H1 (cell line): ENCODE results near the gene JAG1. TPM values are rescaled to one million over a fixed set of nuclear protein-coding genes. Genes with fewer than 3 reads are reported as not detected.

Source experiments
- CTCF ChIA-PET: fragments of 300-600 bp; sonication (Branson Sonifier 250); formaldehyde crosslinking; loops from one replicate; lab custom pipeline; 2021; ENCODE audit not compliant: partially characterized antibody; lab: Charles Lee
- POLR2A ChIA-PET: fragments of 300-600 bp; sonication (Branson Sonifier 250); formaldehyde crosslinking; loops from one replicate; lab custom pipeline; 2021; ENCODE audit warnings: inconsistent platforms; ENCODE audit not compliant: partially characterized antibody; lab: Charles Lee
- DNase-seq, 2 experiments: peaks; one replicate each; pipeline versions ENCODE4 v3.0.0 to v3.0.0-alpha.2; 2010 to 2022; ENCODE audit warnings: low spot score in 2 of 2, low read depth in 1 of 2, mixed read lengths in 1 of 2
- FAIRE-seq: peaks from 2 replicates; lab custom pipeline; 2011; peaks lifted over from hg19 to GRCh38; lab: Jason Lieb, UNC
- H2AFZ ChIP-seq: 2 replicates; pipeline ENCODE4 v1.8.1; 2012; ENCODE audit warnings: low read length, inconsistent platforms
- H2AK5ac ChIP-seq: 2 replicates; pipeline ENCODE4 v1.6.1; 2013; ENCODE audit warnings: low read depth, low read length
- H2BK120ac ChIP-seq: replicated peaks from 2 replicates; pipeline ENCODE3; 2013; ENCODE audit warnings: low read depth, low read length, inconsistent platforms
- H2BK12ac ChIP-seq: 2 replicates; pipeline ENCODE4 v1.6.1; 2013; ENCODE audit warnings: low read depth, low read length
- H2BK15ac ChIP-seq: 2 replicates; pipeline ENCODE4 v1.6.1; 2013; ENCODE audit warnings: low read length
- H2BK20ac ChIP-seq: 2 replicates; pipeline ENCODE4 v1.6.1; 2013; ENCODE audit warnings: low read length
- H2BK5ac ChIP-seq: 2 replicates; pipeline ENCODE4 v1.6.1; 2013; ENCODE audit warnings: low read depth, low read length
- H3K14ac ChIP-seq: 2 replicates; pipeline ENCODE4 v1.6.1; 2013; ENCODE audit warnings: inconsistent platforms; ENCODE audit not compliant: insufficient read length
- H3K18ac ChIP-seq: 2 replicates; pipeline ENCODE4 v1.6.1; 2013; ENCODE audit warnings: low read length; ENCODE audit errors: extremely low read depth
- H3K23ac ChIP-seq: 2 replicates; pipeline ENCODE4 v1.6.1; 2013; ENCODE audit warnings: inconsistent platforms; ENCODE audit not compliant: insufficient read length
- H3K23me2 ChIP-seq: 2 replicates; pipeline ENCODE4 v1.6.1; 2013; ENCODE audit warnings: low read depth, low read length
- H3K27ac ChIP-seq: 2 replicates; pipeline ENCODE4 v1.6.1; 2011; ENCODE audit warnings: low read depth, low read length, inconsistent platforms
- H3K27me3 ChIP-seq, 4 experiments: replicated peaks in 1 of 4; 1 replicate in 1 of 4; 2 replicates in 3 of 4; pipeline versions ENCODE4 v1.6.1 to v1.8.1; 2011 to 2013; ENCODE audit warnings: low read length in 3 of 4, mild to moderate bottlenecking in 3 of 4, inconsistent platforms in 2 of 4, mixed read lengths in 2 of 4, moderate library complexity in 1 of 4; ENCODE audit not compliant: control insufficient read depth in 3 of 4, insufficient read depth in 3 of 4; ENCODE audit errors: extremely low read depth in 1 of 4
- H3K36me3 ChIP-seq, 4 experiments: 2 replicates each; pipeline versions ENCODE4 v1.6.1 to v1.8.1; 2011 to 2013; ENCODE audit warnings: mild to moderate bottlenecking in 4 of 4, low read length in 3 of 4, moderate library complexity in 2 of 4, control low read depth in 1 of 4, inconsistent platforms in 1 of 4; ENCODE audit not compliant: insufficient read depth in 4 of 4, control insufficient read depth in 2 of 4
- H3K4ac ChIP-seq: replicated peaks from 2 replicates; pipeline ENCODE3; 2013; ENCODE audit warnings: low read length, low read depth, mixed read lengths, inconsistent platforms; ENCODE audit not compliant: insufficient read length
- H3K4me1 ChIP-seq, 4 experiments: replicated peaks in 1 of 4; 1 replicate in 1 of 4; 2 replicates in 3 of 4; pipeline versions ENCODE4 v1.6.1 to v1.8.1; 2011 to 2013; ENCODE audit warnings: low read length in 3 of 4, inconsistent platforms in 2 of 4, mixed read lengths in 1 of 4; ENCODE audit not compliant: insufficient read depth in 4 of 4, control insufficient read depth in 3 of 4
- H3K4me2 ChIP-seq, 2 experiments: 2 replicates each; pipeline versions ENCODE4 v1.6.1 to v1.8.1; 2011 to 2013; ENCODE audit warnings: low read depth in 2 of 2, low read length in 2 of 2, control low read depth in 1 of 2, inconsistent platforms in 1 of 2, mild to moderate bottlenecking in 1 of 2; ENCODE audit not compliant: insufficient read depth in 1 of 2
- H3K4me3 ChIP-seq, 4 experiments: fragments of 200-600, 300-600 bp in 1 of 4; sonication (generic), shearing (Covaris generic), sonication (Bioruptor Twin) in 1 of 4; 2 replicates each; pipeline versions ENCODE4 v1.5.1 to v1.8.1; 2011 to 2016; ENCODE audit warnings: low read length in 4 of 4, low read depth in 3 of 4, control low read depth in 2 of 4, inconsistent platforms in 2 of 4, mild to moderate bottlenecking in 2 of 4, mixed read lengths in 1 of 4, moderate library complexity in 1 of 4; ENCODE audit not compliant: insufficient read depth in 2 of 4; ENCODE audit errors: extremely low read depth in 1 of 4
- H3K56ac ChIP-seq: replicated peaks from 2 replicates; pipeline ENCODE3; 2013; ENCODE audit warnings: low read depth, mild to moderate bottlenecking, mixed read lengths, low read length, inconsistent platforms; ENCODE audit not compliant: insufficient read length
- H3K79me1 ChIP-seq: 2 replicates; pipeline ENCODE4 v1.6.1; 2013; ENCODE audit warnings: low read depth, low read length, control low read depth
- H3K79me2 ChIP-seq, 2 experiments: 2 replicates each; pipeline versions ENCODE4 v1.6.1 to v1.8.1; 2012 to 2013; ENCODE audit warnings: low read length in 2 of 2, mild to moderate bottlenecking in 2 of 2, inconsistent platforms in 1 of 2; ENCODE audit not compliant: insufficient read depth in 2 of 2, control insufficient read depth in 1 of 2
- H3K9ac ChIP-seq, 4 experiments: replicated peaks in 1 of 4; 1 replicate in 1 of 4; 2 replicates in 3 of 4; pipeline versions ENCODE4 v1.6.1 to v1.8.1; 2011 to 2013; ENCODE audit warnings: low read depth in 3 of 4, low read length in 3 of 4, control low read depth in 2 of 4, mild to moderate bottlenecking in 2 of 4, moderate library complexity in 2 of 4, inconsistent platforms in 1 of 4; ENCODE audit errors: extremely low read depth in 1 of 4
- H3K9me3 ChIP-seq, 2 experiments: 2 replicates each; pipeline versions ENCODE4 v1.6.1 to v1.8.1; 2012 to 2013; ENCODE audit warnings: mild to moderate bottlenecking in 2 of 2, moderate library complexity in 2 of 2, control low read depth in 1 of 2, inconsistent platforms in 1 of 2, low read depth in 1 of 2, low read length in 1 of 2, mixed read lengths in 1 of 2; ENCODE audit not compliant: insufficient read depth in 2 of 2
- H4K20me1 ChIP-seq, 2 experiments: replicated peaks in 1 of 2; 2 replicates each; pipeline versions ENCODE3 to v1.8.1; 2011 to 2013; ENCODE audit warnings: inconsistent platforms in 2 of 2, low read length in 2 of 2, mild to moderate bottlenecking in 1 of 2; ENCODE audit not compliant: insufficient read depth in 2 of 2, control insufficient read depth in 1 of 2
- H4K5ac ChIP-seq: 2 replicates; pipeline ENCODE4 v1.6.1; 2013; ENCODE audit warnings: low read length, low read depth, mixed read lengths, inconsistent platforms; ENCODE audit not compliant: insufficient read length
- H4K8ac ChIP-seq: 2 replicates; pipeline ENCODE4 v1.8.0; 2013; ENCODE audit warnings: mild to moderate bottlenecking, moderate library complexity, low read length, inconsistent platforms; ENCODE audit not compliant: insufficient read depth; ENCODE audit errors: extremely low read depth
- H4K91ac ChIP-seq: replicated peaks from 2 replicates; pipeline ENCODE3; 2013; ENCODE audit warnings: low read length, mixed read lengths, inconsistent platforms; ENCODE audit not compliant: insufficient read length
- EP300 ChIP-seq, 2 experiments: IDR thresholded peaks; 1 replicate in 1 of 2; 2 replicates in 1 of 2; pipeline ENCODE4 v1.6.1; 2011 to 2012; ENCODE audit warnings: low read depth in 2 of 2, low read length in 2 of 2, mild to moderate bottlenecking in 2 of 2, borderline replicate concordance in 1 of 2, inconsistent platforms in 1 of 2, moderate library complexity in 1 of 2
- EZH2 ChIP-seq: fragments of 200-600 bp; sonication (generic); IDR thresholded peaks from 2 replicates; pipeline ENCODE4 v1.7.1; 2012; ENCODE audit warnings: low read depth, mild to moderate bottlenecking, moderate library complexity, low read length, inconsistent platforms; ENCODE audit not compliant: severe bottlenecking
- NRF1 ChIP-seq: IDR thresholded peaks from 2 replicates; pipeline ENCODE4 v1.6.1; 2011; ENCODE audit warnings: mild to moderate bottlenecking, low read depth, low read length, improper control_type of control experiment
- RAD21 ChIP-seq, 2 experiments: IDR thresholded peaks in 1 of 2; conservative IDR thresholded peaks in 1 of 2; 2 replicates each; pipeline ENCODE4 v1.6.1; 2011; ENCODE audit warnings: low read depth in 2 of 2, low read length in 2 of 2, improper control_type of control experiment in 1 of 2, inconsistent platforms in 1 of 2, mild to moderate bottlenecking in 1 of 2, moderate library complexity in 1 of 2
- WGBS, 2 experiments: shearing (Covaris generic) in 1 of 2; methylation state at CpG; one replicate each; pipeline versions ENCODE4 v1.1.6 to v1.1.7; 2013 to 2015; ENCODE audit warnings: low lambda C conversion rate in 2 of 2, mixed read lengths in 2 of 2, inconsistent platforms in 1 of 2, low coverage in 1 of 2, missing lambda C conversion rate in 1 of 2; ENCODE audit not compliant: insufficient replicate concordance in 2 of 2, insufficient coverage in 1 of 2, insufficient read length in 1 of 2; ENCODE audit errors: extremely low coverage in 1 of 2, missing lambda C conversion rate in 1 of 2; 5-methylcytosine and 5-hydroxymethylcytosine counted together
- polyA plus RNA-seq, 7 experiments: library from polyadenylated mRNA; depleted of rRNA in 3 of 7; stranded (reverse) in 5 of 7; unstranded in 2 of 7; fragments of >200 nt in 5 of 7; fragments of 200-250 nt in 2 of 7; gene quantifications; 1 replicate in 5 of 7; 2 replicates in 1 of 7; 4 replicates in 1 of 7; pipeline versions ENCODE4 v1.2.1 to v1.2.3, GENCODE V29; 2011 to 2013; ENCODE audit warnings: missing spikeins in 2 of 7, mixed read lengths in 2 of 7
- total RNA-seq: library from RNA; stranded (reverse); fragmentation: NEBNext Ultra II Directional; extraction: Animal tissue kit (Norgen Biotek cat#: 25700); gene quantifications from 2 replicates; pipeline ENCODE4 v1.2.1, GENCODE V29; 2021
- TF ChIP-seq, protein P1 (sequence below), 3 experiments: IDR thresholded peaks; 1 replicate in 2 of 3; 2 replicates in 1 of 3; pipeline versions ENCODE4 v1.5.1 to v1.6.1; 2011; ENCODE audit warnings: low read length in 3 of 3, mild to moderate bottlenecking in 3 of 3, inconsistent platforms in 2 of 3, low read depth in 1 of 3, moderate library complexity in 1 of 3; ENCODE audit not compliant: insufficient read depth in 1 of 3; ENCODE audit errors: control extremely low read depth in 1 of 3
- TF ChIP-seq, protein P2 (sequence below): IDR thresholded peaks from 2 replicates; pipeline ENCODE4 v1.6.1; 2012; ENCODE audit warnings: inconsistent platforms

The JAG1 gene
- total and polyA plus RNA-seq, 2 of the 8 experiments (the other 6 are each of a cell fraction or from before 2014, with no cell fraction given) = 13.5 to 27.3 TPM

DNA sequence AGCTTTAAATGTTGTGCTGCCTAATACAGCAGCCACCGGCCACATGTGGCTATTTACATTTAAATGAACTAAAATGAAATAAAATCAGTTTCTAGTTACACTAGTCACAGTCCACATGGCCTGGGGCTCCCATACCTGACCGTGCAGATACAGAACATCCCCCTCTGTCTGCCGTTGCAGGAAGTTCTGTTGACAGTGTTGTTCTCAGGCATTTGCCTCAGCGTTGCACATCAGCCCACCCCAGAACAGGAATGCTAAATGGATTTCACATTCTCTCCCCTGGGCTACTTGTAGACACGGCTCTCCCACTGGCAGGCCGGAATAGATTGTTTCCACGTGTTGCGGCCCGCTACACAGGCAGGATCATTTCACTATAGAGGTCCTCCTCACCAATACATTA lies 26.3 kb downstream of the JAG1 start:
- Histone ChIP-seq H3K4me2 (no peak overlapping the region), H3K18ac (no peak overlapping the region; the same call in 1 of the 2 replicates), H3K27ac (no peak overlapping the region), H3K9me3 (no peaks in the 10 kb centered on the region), H3K4me3 (no peak overlapping the region), H2BK12ac (no peak overlapping the region), H3K27me3 (no peaks in the 10 kb centered on the region), H3K14ac (no peak overlapping the region), H4K8ac (no peak overlapping the region), H3K23ac (no peak overlapping the region), H3K79me2 (peaks cover 0 to 8% of the 10 kb centered on the region in 2 experiments; a peak in 2 of 4 replicates), H3K4me1 (peaks cover 4 to 18% (median 11%) of the 10 kb centered on the region in 4 experiments; a peak in 6 of 7 replicates), H4K20me1 (peaks cover 1 to 12% of the 10 kb centered on the region in 2 experiments), H4K91ac (no peak overlapping the region), H2AK5ac (no peak overlapping the region), H3K36me3 (peaks cover 32 to 97% (median 74%) of the 10 kb centered on the region in 4 experiments), H2AFZ (no peak overlapping the region), H4K5ac (no peak overlapping the region)
- ChIA-PET POLR2A (no interaction called here), CTCF (interaction anchor here (0.6 to 6.6 kb wide), 5 partner anchors 9 to 845 kb away, joined by 3 to 55 read pairs (median 4); no protein-coding TSS in a partner anchor)
- TF ChIP-seq, protein P1, sequence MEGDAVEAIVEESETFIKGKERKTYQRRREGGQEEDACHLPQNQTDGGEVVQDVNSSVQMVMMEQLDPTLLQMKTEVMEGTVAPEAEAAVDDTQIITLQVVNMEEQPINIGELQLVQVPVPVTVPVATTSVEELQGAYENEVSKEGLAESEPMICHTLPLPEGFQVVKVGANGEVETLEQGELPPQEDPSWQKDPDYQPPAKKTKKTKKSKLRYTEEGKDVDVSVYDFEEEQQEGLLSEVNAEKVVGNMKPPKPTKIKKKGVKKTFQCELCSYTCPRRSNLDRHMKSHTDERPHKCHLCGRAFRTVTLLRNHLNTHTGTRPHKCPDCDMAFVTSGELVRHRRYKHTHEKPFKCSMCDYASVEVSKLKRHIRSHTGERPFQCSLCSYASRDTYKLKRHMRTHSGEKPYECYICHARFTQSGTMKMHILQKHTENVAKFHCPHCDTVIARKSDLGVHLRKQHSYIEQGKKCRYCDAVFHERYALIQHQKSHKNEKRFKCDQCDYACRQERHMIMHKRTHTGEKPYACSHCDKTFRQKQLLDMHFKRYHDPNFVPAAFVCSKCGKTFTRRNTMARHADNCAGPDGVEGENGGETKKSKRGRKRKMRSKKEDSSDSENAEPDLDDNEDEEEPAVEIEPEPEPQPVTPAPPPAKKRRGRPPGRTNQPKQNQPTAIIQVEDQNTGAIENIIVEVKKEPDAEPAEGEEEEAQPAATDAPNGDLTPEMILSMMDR (IDR thresholded peaks at IDR 0.05; ENCODE audit: control extremely low read depth in 1 of 3, insufficient read depth in 1 of 3, low read depth in 1 of 3, low read length in 3 of 3) = peak; percentile 59 to 72 (median 60)
- TF ChIP-seq RAD21 (IDR thresholded peaks at IDR 0.05 in 1 of 2, conservative IDR thresholded peaks at IDR 0.05 in 1 of 2; ENCODE audit: low read depth in 2 of 2, low read length in 2 of 2) (peak; percentile 50 to 66), EZH2 (no peak), NRF1 (no peak), EP300 (IDR thresholded peaks at IDR 0.05; ENCODE audit: borderline replicate concordance in 1 of 2, low read depth in 2 of 2, low read length in 2 of 2) (no peak)
- TF ChIP-seq, protein P2, sequence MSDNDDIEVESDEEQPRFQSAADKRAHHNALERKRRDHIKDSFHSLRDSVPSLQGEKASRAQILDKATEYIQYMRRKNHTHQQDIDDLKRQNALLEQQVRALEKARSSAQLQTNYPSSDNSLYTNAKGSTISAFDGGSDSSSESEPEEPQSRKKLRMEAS = 0 out of 2 replicates have a peak, but pooled peaks have one; percentile 29
- TF ChIP-seq, all 59 proteins: peak for 3
- H3K56ac ChIP-seq = no peak overlapping the region
- WGBS, 2 experiments = 89% methylated on average over 9 of the region's 9 CpGs; no CpG with 5 or more reads in 1 of the 2 experiments
- no peak for FAIRE-seq
- H3K4ac ChIP-seq = no peak overlapping the region
- no peak overlapping the region for H2BK15ac ChIP-seq
- H2BK20ac ChIP-seq = no peak overlapping the region
- no peaks in the 10 kb centered on the region for H3K79me1 ChIP-seq
- H3K23me2 ChIP-seq = no peaks in the 10 kb centered on the region
- DNase-seq = no peak
- no peak overlapping the region for H2BK5ac ChIP-seq
- no peak overlapping the region for H2BK120ac ChIP-seq
- no peak overlapping the region for H3K9ac ChIP-seq
